ENCODE data around the gene ROCK2. TPM values are rescaled to one million over a fixed set of nuclear protein-coding genes. Genes with fewer than 3 reads are reported as not detected.

ROCK2 gene
- total RNA-seq, 1 donor from 2014 or later: 36.1 TPM

DNA sequence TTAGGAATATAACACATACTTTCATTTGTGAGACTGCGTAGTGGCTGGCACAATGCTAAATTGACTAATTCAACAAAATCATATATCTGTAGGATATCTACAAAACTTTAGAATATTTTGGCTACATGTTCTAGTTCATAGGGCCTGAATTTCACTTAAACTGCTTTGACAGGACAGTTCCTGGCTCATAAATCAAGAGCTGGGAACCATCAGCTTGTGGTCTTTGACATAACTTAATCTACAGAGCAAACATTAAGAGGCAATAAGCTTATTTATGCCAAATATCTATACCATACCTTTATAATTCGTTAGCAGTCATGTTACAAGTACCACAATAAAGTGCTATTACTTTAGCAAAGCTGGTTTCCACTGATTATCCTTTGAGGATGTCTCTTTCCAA is 83.5 kb downstream of the ROCK2 start:
- no peak overlapping the region for H3K27ac ChIP-seq
- H3K4me1 ChIP-seq: no peaks in the 10 kb centered on the region
- Mint-ChIP-seq H3K36me3 (peaks cover 42% of the 10 kb centered on the region), H3K27ac (no peak overlapping the region), H3K9me3 (peaks cover 4% of the 10 kb centered on the region), H3K27me3 (ENCODE audit: insufficient read depth, low read depth) (no peaks in the 10 kb centered on the region), H3K4me1 (no peaks in the 10 kb centered on the region), H3K4me3 (no peak overlapping the region)
- H2AFZ ChIP-seq (replicated peaks): no peak overlapping the region
- H3K9ac ChIP-seq: no peak overlapping the region
- TF ChIP-seq EZH2phosphoT487 (IDR thresholded peaks at IDR 0.05) (no peak), EZH2 (IDR thresholded peaks at IDR 0.05) (no peak)
- TF ChIP-seq, protein P1, sequence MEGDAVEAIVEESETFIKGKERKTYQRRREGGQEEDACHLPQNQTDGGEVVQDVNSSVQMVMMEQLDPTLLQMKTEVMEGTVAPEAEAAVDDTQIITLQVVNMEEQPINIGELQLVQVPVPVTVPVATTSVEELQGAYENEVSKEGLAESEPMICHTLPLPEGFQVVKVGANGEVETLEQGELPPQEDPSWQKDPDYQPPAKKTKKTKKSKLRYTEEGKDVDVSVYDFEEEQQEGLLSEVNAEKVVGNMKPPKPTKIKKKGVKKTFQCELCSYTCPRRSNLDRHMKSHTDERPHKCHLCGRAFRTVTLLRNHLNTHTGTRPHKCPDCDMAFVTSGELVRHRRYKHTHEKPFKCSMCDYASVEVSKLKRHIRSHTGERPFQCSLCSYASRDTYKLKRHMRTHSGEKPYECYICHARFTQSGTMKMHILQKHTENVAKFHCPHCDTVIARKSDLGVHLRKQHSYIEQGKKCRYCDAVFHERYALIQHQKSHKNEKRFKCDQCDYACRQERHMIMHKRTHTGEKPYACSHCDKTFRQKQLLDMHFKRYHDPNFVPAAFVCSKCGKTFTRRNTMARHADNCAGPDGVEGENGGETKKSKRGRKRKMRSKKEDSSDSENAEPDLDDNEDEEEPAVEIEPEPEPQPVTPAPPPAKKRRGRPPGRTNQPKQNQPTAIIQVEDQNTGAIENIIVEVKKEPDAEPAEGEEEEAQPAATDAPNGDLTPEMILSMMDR (IDR thresholded peaks at IDR 0.05): no peak
- DNase-seq (ENCODE audit: low spot score): no peak
- H3K4me2 ChIP-seq: no peak overlapping the region
- H3F3A ChIP-seq (ENCODE audit: low read depth): no peaks in the 10 kb centered on the region
- no peaks in the 10 kb centered on the region for H3K27me3 ChIP-seq
- peaks cover 4% of the 10 kb centered on the region for H3K36me3 ChIP-seq
- no peaks in the 10 kb centered on the region for H3K9me3 ChIP-seq (ENCODE audit: low read depth)
- H4K20me1 ChIP-seq (ENCODE audit: low read depth): no peaks in the 10 kb centered on the region
- H3K4me3 ChIP-seq: no peak overlapping the region
- H3K79me2 ChIP-seq (ENCODE audit: low read depth): no peaks in the 10 kb centered on the region

DNA sequence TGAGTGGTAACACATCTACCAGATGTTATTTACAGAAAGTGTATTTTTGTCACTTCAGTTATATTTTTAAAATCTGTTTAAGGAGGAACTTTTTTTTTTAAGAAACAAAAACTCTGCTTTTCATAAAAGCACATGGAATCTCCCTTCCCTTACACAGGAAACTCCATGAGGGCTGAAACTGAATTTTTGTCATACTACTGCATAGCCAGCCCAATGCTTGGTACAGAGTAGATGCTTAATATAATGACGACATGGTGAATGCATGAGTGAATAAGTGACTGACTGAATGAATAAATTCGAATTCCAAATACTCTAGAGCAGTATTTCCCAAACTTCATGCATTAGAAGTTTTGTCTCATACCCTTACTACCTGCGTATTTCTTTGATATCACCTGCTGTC is 86.5 kb downstream of the ROCK2 start:
- H2AFZ ChIP-seq (replicated peaks): no peak overlapping the region
- peaks cover 7% of the 10 kb centered on the region for H3K79me2 ChIP-seq (ENCODE audit: low read depth)
- no peak overlapping the region for H3K4me3 Mint-ChIP-seq
- no peak overlapping the region for H3K27ac Mint-ChIP-seq
- H3K27me3 ChIP-seq: no peaks in the 10 kb centered on the region
- H3K9me3 Mint-ChIP-seq: peaks cover 4% of the 10 kb centered on the region
- H3K27me3 Mint-ChIP-seq (ENCODE audit: insufficient read depth, low read depth): no peaks in the 10 kb centered on the region
- H3K4me1 ChIP-seq: no peaks in the 10 kb centered on the region
- no peak overlapping the region for H3K9ac ChIP-seq
- no peak overlapping the region for H3K27ac ChIP-seq
- H3K4me1 Mint-ChIP-seq: no peaks in the 10 kb centered on the region
- H3K36me3 Mint-ChIP-seq: peaks cover 30% of the 10 kb centered on the region
- no peak overlapping the region for H3K4me3 ChIP-seq
- no peak overlapping the region for H3K4me2 ChIP-seq
- no peaks in the 10 kb centered on the region for H4K20me1 ChIP-seq (ENCODE audit: low read depth)
- H3F3A ChIP-seq (ENCODE audit: low read depth): no peaks in the 10 kb centered on the region
- no peak for TF ChIP-seq EZH2 (IDR thresholded peaks at IDR 0.05)
- TF ChIP-seq, protein P1 (IDR thresholded peaks at IDR 0.05): no peak
- TF ChIP-seq EZH2phosphoT487 (IDR thresholded peaks at IDR 0.05): no peak
- no peak for DNase-seq (ENCODE audit: low spot score)
- no peaks in the 10 kb centered on the region for H3K36me3 ChIP-seq
- H3K9me3 ChIP-seq (ENCODE audit: low read depth): no peaks in the 10 kb centered on the region

DNA sequence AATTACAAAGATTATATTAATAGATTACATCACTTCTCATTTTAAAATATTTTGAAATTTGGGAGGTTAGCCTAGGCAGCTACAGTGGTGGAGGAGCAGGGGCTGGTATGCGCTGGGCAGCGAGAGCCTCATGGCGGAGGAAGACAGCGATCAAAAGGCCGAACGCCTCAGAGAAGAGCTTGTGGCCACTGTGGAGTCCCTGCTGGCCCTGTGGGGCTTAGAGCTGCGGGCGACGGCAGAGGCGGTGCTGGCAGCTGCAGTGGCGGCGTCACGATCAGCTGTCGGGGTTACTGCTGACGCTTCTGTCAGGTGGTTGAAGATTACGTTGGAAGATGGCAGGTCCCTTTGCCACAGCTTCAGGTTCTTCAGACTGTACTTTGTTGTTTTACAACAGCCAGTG is 87.4 kb downstream of the ROCK2 start:
- H3K27ac ChIP-seq: no peak overlapping the region
- Mint-ChIP-seq H3K36me3 (peaks cover 25% of the 10 kb centered on the region), H3K27ac (no peak overlapping the region), H3K9me3 (no peaks in the 10 kb centered on the region), H3K4me1 (no peaks in the 10 kb centered on the region), H3K27me3 (ENCODE audit: insufficient read depth, low read depth) (no peaks in the 10 kb centered on the region), H3K4me3 (no peak overlapping the region)
- H4K20me1 ChIP-seq (ENCODE audit: low read depth): no peaks in the 10 kb centered on the region
- no peaks in the 10 kb centered on the region for H3K9me3 ChIP-seq (ENCODE audit: low read depth)
- H3F3A ChIP-seq (ENCODE audit: low read depth): no peaks in the 10 kb centered on the region
- H2AFZ ChIP-seq (replicated peaks): no peak overlapping the region
- no peak overlapping the region for H3K4me2 ChIP-seq
- H3K36me3 ChIP-seq: no peaks in the 10 kb centered on the region
- H3K27me3 ChIP-seq: no peaks in the 10 kb centered on the region
- H3K4me3 ChIP-seq: no peak overlapping the region
- no peaks in the 10 kb centered on the region for H3K4me1 ChIP-seq
- peaks cover 14% of the 10 kb centered on the region for H3K79me2 ChIP-seq (ENCODE audit: low read depth)
- DNase-seq (ENCODE audit: low spot score): peak; percentile 56
- TF ChIP-seq EZH2phosphoT487 (IDR thresholded peaks at IDR 0.05): no peak
- no peak for TF ChIP-seq EZH2 (IDR thresholded peaks at IDR 0.05)
- TF ChIP-seq, protein P1 (IDR thresholded peaks at IDR 0.05): no peak
- H3K9ac ChIP-seq: no peak overlapping the region

Data from neural progenitor cell (in vitro differentiated cells).